ENCODE results near the gene BTF3. TPM values are rescaled to one million over a fixed set of nuclear protein-coding genes. Genes with fewer than 3 reads are reported as not detected.
"Not testable (repeated sequence)": the region's sequence is repeated elsewhere in the genome, so short reads cannot be mapped to it uniquely, and the experiment has no call there.

BTF3 gene
- total RNA-seq, 3 donors from 2014 or later, result 460 to 520 (median 486) TPM

- H3K4me1 ChIP-seq (ENCODE audit: low read depth), result peaks cover 38% of the 10 kb centered on the region
- peaks cover 15% of the 10 kb centered on the region for H3K36me3 ChIP-seq (ENCODE audit: low read depth)
- no peak overlapping the region for H3K4me3 ChIP-seq
- intact Hi-C loops (cut with DNase I, micrococcal nuclease), result no loop called here
- DNase-seq, result no peak
- H3K9me3 ChIP-seq, result no peaks in the 10 kb centered on the region
- ATAC-seq, result no peak
- TF ChIP-seq CTCF (IDR thresholded peaks at IDR 0.05), result no peak
These were observed 3.2 kb downstream of the BTF3 start for GRCh38 chr5:73501406-73501805.

DNA sequence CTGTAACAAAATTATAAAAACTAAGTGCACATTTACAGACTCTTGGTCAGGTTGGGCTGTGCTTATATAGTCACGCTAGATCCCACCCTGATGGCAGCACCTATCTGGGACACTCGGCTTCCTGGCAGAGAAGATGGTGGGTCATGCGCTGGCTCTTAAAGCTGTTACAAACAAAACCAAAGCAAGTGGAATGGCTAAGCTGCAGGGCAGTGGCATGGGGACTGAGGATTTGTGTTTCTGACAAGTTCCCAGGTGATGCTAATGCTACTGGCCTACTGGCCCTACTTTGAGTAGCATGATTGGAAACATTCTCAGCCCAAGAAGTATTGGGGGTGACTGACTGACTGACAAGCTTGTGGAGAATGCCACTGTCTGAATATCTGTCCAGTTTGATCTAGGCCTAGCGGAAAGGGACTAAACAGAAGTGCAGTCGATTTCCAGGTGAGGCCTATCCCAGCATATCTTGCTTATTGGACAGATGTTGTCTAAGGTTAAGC lies 8.3 kb downstream of the BTF3 start:
- no peak for DNase-seq
- Histone ChIP-seq H3K4me3 (no peak overlapping the region), H3K4me1 (ENCODE audit: low read depth) (peaks cover 5% of the 10 kb centered on the region), H3K9me3 (no peaks in the 10 kb centered on the region), H3K36me3 (ENCODE audit: low read depth) (peaks cover 15% of the 10 kb centered on the region)
- no peak for TF ChIP-seq CTCF (IDR thresholded peaks at IDR 0.05)
- intact Hi-C loops (cut with DNase I, micrococcal nuclease), result no loop called here
- no peak for ATAC-seq

DNA sequence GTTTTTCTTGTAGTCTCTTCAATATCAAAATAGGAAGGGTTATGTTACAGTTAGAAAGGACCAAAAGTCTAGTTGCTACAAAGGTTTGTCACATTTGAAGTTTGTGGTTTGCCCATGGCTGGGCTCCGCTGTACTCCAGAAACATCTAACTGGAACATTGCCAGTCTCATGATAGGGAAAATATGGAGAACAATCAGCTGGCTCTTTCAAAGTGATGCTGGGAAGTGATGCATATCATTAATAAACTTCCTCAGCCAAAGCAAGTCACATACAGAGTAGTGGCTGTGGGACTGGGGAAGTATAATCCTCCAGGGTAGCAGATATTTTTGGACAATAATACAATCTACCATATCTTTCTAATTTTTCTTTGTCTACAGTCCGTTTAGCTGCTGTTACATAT lies 8.8 kb downstream of the BTF3 start:
- intact Hi-C loops (cut with DNase I, micrococcal nuclease), result no loop called here
- DNase-seq, result no peak
- Histone ChIP-seq H3K36me3 (ENCODE audit: low read depth) (peaks cover 14% of the 10 kb centered on the region), H3K4me3 (no peak overlapping the region), H3K9me3 (no peaks in the 10 kb centered on the region), H3K4me1 (ENCODE audit: low read depth) (peaks cover 2% of the 10 kb centered on the region)
- TF ChIP-seq CTCF (IDR thresholded peaks at IDR 0.05), result no peak
- no peak for ATAC-seq

- H3K36me3 ChIP-seq (ENCODE audit: low read depth); DNase-seq; H3K4me1 ChIP-seq (ENCODE audit: low read depth); H3K4me3 ChIP-seq; H3K9me3 ChIP-seq; intact Hi-C loops (cut with DNase I, micrococcal nuclease): not testable (repeated sequence)
- ATAC-seq, result peak; percentile 72
These were observed 10.3 kb downstream of the BTF3 start for GRCh38 chr5:73508521-73508920.

DNA sequence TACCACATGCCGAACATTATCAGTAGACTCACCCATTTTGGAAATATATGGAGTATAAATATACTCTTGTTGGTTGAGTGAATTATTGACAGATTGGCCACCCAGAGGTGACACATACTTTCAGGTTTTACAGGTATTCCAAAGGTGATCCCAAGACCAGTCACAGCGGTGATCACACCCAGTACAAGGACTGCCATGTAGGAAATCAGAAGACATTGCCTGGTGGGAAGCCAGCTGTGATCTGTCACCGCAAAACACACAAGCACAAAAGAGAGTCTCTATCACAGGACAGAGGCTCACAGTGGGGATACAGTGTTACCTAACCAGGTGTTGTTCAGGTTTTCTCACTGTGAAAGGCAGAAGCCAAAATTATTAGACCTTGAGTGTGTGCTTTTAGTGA lies 15.8 kb downstream of the BTF3 start:
- H3K36me3 ChIP-seq (ENCODE audit: low read depth), result no peaks in the 10 kb centered on the region
- no peaks in the 10 kb centered on the region for H3K9me3 ChIP-seq
- peak in 1 of 3 donors; percentile 61 for DNase-seq
- intact Hi-C loops (cut with DNase I, micrococcal nuclease), result no loop called here
- peak; percentile 95 for ATAC-seq
- TF ChIP-seq CTCF (IDR thresholded peaks at IDR 0.05), result no peak
- H3K4me1 ChIP-seq (ENCODE audit: low read depth), result peaks cover 14% of the 10 kb centered on the region
- H3K4me3 ChIP-seq, result no peak overlapping the region

GRCh38 chr5:73514418-73514817 lies 16.2 kb downstream of the BTF3 start:
- Histone ChIP-seq H3K4me3 (no peak overlapping the region), H3K36me3 (ENCODE audit: low read depth) (no peaks in the 10 kb centered on the region), H3K4me1 (ENCODE audit: low read depth) (peaks cover 14% of the 10 kb centered on the region), H3K9me3 (no peaks in the 10 kb centered on the region)
- intact Hi-C loops (cut with DNase I, micrococcal nuclease), result no loop called here
- DNase-seq (no peak), ATAC-seq (peak; percentile 74)
- TF ChIP-seq CTCF (IDR thresholded peaks at IDR 0.05), result no peak
